Endometrium (tissue), 2 donors: ENCODE results near the gene LRRC41.
"Not testable (repeated sequence)": the region's sequence is repeated elsewhere in the genome, so short reads cannot be mapped to it uniquely, and the experiment has no call there.

Experiments used
- FAIRE-seq: peaks from 2 replicates; lab custom pipeline; 2012; peaks lifted over from hg19 to GRCh38; lab: Jason Lieb, UNC
- donor health status: control.
- donor health status: control.

LRRC41 gene

GRCh38 chr1:46325285-46326076, 22.1 kb upstream of the LRRC41 start:
- FAIRE-seq: not testable (repeated sequence)

GRCh38 chr1:46322191-46322590, 18.8 kb upstream of the LRRC41 start:
- not testable (repeated sequence) for FAIRE-seq

- not testable (repeated sequence) for FAIRE-seq
Measured at GRCh38 chr1:46319960-46320914, 16.8 kb upstream of the LRRC41 start.

GRCh38 chr1:46319301-46319700, 15.9 kb upstream of the LRRC41 start:
- not testable (repeated sequence) for FAIRE-seq

- no peak for FAIRE-seq
Measured at GRCh38 chr1:46317323-46317722, 13.9 kb upstream of the LRRC41 start.

- no peak for FAIRE-seq
Measured at GRCh38 chr1:46315669-46316403, 12.4 kb upstream of the LRRC41 start.

- no peak for FAIRE-seq
Measured at GRCh38 chr1:46310321-46310720, 6.9 kb upstream of the LRRC41 start.

GRCh38 chr1:46309401-46310159, 6.2 kb upstream of the LRRC41 start:
- FAIRE-seq: no peak

- FAIRE-seq: no peak
Measured at GRCh38 chr1:46306159-46306530, 2.7 kb upstream of the LRRC41 start.

- FAIRE-seq: no peak
Measured at GRCh38 chr1:46303872-46304326, 483 bp upstream of the LRRC41 start.

- no peak for FAIRE-seq
Measured at GRCh38 chr1:46302641-46303037, 777 bp downstream of the LRRC41 start.

GRCh38 chr1:46301808-46302640, 1.4 kb downstream of the LRRC41 start:
- no peak for FAIRE-seq

GRCh38 chr1:46301406-46301807, 2.0 kb downstream of the LRRC41 start:
- no peak for FAIRE-seq

GRCh38 chr1:46300673-46301405, 2.6 kb downstream of the LRRC41 start:
- FAIRE-seq: no peak

GRCh38 chr1:46298387-46298786, 5.0 kb downstream of the LRRC41 start:
- FAIRE-seq: no peak

- FAIRE-seq: no peak
Measured at GRCh38 chr1:46295306-46295705, 8.1 kb downstream of the LRRC41 start.

GRCh38 chr1:46289976-46290375, 13.4 kb downstream of the LRRC41 start:
- FAIRE-seq: no peak

GRCh38 chr1:46289134-46289494, 14.3 kb downstream of the LRRC41 start:
- no peak for FAIRE-seq

GRCh38 chr1:46288485-46289133, 14.8 kb downstream of the LRRC41 start:
- FAIRE-seq: no peak
